Skeletal muscle cell (primary cell): ENCODE data around the gene DNAH3.
"Not testable (repeated sequence)": the region's sequence is repeated elsewhere in the genome, so short reads cannot be mapped to it uniquely, and the experiment has no call there.

Experiments used
- DNase-seq: peaks from one replicate; pipeline ENCODE4 v3.0.0-alpha.2; 2010; ENCODE audit warnings: low read depth
- H3K4me3 ChIP-seq: 2 replicates; pipeline ENCODE4 v1.5.1; 2011; ENCODE audit warnings: low read depth, mild to moderate bottlenecking, control low read depth, low read length, moderate library complexity

Gene DNAH3

DNA sequence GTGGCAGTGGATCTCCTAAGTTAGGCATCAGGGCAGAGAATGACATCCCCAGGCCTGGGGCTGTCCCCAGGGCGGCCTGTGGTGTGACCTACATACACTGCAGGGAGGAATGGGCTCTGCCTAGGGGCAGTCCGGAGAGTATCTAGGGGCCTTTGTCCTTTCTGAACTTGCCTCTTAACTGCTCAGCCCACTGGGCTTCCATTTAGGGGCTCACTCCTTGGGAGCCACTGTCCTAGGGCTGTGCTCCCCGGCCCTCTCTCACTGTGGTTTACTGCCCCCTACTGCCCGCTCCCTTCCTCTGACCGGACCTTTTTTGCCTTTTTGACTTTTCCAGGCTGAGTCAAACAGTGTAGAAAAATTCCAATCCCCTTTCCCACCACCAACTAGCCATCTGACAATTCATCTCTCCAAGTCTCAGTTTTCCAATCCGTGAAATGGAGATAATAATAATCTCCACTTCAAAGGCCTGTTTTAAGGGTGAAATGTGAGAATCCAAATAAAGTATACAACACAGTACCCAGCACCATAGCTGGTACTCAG lies 66.8 kb downstream of the DNAH3 start:
- no peak for DNase-seq
- H3K4me3 ChIP-seq = no peak overlapping the region

DNA sequence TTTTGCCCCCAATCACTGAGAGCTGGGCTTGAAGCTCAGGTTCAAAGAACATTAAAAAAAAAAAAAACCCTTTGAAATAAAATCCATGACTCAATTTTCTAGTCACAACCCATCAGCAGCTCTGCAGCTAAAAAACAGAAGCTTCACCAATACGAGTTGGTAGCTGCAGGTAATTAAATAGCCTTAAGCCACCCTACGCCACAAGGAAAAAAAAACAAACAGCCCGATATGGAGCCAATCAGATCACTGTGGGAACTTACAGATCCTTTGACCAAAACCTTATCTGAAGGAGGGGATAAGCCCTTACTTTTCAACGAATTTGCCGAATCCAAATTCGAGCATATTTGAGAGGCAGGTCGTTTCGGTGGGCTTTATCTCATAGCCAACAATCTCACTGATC lies 69.3 kb downstream of the DNAH3 start:
- no peak overlapping the region for H3K4me3 ChIP-seq
- no peak for DNase-seq

DNA sequence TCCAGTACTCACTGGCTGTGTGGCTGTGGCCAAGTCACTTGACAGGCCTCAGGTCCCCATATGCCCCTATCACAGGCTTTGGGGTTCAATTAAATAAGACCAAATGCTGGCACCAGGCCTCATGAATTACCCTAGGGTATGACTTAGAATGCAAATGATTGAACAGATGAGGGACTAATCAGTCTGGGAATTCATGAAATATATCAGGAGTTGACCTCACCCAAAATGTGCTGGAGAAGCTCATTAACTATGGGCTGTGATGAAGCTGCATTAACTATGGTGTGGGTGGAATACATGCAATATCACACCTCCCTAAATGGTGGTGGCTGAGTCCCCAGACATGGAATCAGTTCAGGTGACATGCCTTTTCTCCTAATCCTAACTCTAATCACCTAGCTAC lies 72.1 kb downstream of the DNAH3 start:
- H3K4me3 ChIP-seq = no peak overlapping the region
- no peak for DNase-seq

DNA sequence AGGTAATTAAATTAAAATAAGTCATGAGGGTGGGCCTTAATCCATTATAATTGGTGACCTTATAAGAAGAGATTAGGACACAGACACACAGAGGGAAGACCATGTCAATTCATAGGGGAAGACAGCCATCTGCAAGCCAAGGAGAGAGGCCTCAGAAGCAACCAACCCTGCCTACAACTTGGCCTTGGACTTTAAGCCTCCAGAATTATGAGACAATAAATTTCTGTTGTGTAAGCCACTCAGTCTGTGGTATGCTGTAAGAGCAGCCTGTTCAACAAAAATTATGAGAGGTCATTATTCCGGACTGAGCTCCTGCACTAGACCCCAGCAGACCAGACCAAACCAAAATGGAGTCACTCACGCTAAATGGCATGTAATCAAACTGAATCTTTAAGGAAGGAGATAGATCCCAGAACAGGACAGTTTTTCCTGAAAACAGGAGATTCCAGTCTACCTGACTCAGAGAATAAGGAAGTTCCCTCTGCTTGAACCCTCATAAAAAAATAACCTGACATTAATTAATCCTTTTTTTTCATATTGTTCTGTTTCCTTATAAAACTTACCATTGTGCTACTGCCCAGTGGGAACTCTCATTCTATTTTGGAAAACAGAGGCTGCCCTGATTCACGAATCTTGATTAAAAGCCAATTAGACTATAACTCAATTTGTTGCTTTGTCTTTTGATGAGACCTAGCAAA lies 74.3 kb downstream of the DNAH3 start:
- DNase-seq = no peak
- no peak overlapping the region for H3K4me3 ChIP-seq

DNA sequence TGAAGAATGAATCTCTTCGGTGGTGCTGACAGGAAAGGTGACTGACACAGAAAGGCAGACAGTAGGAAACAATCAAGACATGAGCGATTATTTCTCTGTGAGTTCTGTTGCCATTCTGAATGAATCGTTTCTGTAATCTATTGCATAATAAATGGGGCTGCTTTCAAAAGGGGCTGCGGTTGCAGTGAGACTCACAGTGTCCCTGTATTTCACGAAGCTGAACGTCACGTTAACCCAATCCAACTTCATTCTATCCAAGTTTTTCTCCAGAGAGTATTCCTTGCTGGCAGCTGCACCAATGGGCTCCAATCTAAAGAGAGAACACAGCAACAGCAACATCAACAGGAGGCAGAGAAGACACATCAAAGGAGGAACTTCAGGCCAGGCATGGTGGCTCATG lies 75.4 kb downstream of the DNAH3 start:
- DNase-seq = no peak
- H3K4me3 ChIP-seq = no peak overlapping the region

DNA sequence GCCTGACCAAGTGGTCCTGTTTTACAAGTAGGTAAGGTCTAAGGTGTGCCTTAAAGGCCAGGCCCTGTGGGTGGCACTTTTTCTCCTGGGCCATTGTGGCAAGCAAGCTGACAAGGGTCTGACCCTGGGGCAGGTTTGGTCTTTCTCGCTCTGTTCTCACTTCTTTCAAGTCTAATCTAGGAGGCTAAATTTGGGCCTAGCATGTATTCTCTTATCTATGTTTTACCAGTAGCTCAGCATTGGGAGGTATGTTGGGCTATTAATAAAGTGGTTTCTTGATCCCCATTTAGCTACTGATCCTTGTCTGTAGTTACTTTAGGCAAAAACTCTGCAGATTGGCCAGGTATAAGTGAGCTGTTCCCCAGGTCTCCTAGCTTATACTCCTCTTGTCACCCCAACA lies 77.7 kb downstream of the DNAH3 start:
- no peak overlapping the region for H3K4me3 ChIP-seq
- no peak for DNase-seq

DNA sequence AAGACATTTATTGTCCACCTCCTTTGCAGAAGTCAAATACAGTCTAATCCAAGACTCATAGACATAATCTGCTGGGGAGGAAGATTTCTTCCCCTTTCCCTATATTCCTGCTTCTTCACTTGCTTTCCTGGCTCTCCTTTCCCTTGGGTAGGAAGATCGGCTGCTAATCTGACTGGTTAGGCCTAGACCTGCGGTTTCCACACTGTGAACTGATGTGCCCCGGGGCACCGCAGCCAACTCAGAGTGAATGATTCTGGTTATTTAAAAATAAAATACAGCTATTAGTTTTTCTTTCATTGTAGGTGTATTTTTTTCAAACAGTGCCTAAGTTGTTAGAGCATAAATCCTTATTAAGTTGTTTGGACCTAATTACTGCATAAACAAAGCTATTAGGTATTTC lies 78.9 kb downstream of the DNAH3 start:
- no peak for DNase-seq

DNA sequence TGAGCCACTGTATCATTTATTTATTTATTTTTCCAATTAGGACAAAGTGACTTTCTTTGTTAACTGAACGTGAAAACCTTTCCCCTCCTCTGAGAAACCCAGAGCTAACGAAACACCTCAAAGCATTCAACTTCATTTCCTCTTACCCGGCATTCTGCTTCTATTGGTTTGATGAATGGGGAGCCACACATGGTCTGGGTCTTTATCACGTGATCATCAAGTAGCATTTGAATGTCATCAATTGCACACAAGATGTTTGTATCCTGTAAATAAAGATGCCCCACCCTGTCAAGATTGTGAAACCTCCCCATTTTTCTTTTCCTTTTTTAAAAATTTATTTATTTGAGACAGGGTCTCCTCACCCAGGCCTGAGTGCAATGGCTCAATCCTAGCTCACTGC lies 80.1 kb downstream of the DNAH3 start:
- H3K4me3 ChIP-seq = no peak overlapping the region
- DNase-seq = no peak

More for the DNA sequence above, 78.9 kb downstream of the DNAH3 start:
- no peak overlapping the region for H3K4me3 ChIP-seq

DNA sequence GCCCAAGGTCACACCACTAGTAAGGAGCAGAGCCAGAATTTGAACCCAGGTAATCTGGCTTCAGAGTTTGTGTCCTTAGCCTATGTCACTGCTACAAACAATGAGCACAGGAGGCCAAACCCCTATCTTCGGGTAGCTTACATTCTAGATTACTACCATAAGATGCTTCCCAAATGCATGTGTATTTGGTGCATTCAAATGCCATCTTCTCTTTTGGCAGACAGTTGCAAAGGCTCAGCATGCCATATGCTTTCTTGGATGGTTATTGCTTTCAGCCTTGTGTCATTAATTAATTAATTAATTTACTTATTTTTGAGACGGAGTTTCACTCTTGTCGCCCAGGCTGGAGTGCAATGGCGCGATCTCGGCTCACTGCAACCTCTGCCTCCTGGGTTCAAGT lies 80.7 kb downstream of the DNAH3 start:
- no peak overlapping the region for H3K4me3 ChIP-seq
- DNase-seq = no peak

DNA sequence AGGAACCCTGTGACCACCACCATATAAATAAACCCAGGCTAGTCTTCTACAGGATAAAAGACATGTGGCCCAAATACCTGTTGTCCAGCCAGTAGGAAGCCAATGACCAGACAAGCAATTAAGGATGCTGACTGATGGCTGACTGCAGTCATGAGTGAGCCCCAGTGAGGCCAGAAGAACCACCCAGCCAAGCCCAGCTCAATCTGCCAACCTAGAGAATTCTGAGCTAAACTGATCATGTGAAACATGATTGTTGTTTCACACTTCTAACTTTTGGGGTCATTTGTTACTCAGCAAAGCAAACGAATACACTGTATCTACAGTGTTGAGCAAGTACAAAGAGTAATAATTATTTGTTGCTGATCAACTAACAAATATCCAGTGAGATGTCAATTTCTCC lies 86.4 kb downstream of the DNAH3 start:
- H3K4me3 ChIP-seq = no peak overlapping the region
- no peak for DNase-seq

DNA sequence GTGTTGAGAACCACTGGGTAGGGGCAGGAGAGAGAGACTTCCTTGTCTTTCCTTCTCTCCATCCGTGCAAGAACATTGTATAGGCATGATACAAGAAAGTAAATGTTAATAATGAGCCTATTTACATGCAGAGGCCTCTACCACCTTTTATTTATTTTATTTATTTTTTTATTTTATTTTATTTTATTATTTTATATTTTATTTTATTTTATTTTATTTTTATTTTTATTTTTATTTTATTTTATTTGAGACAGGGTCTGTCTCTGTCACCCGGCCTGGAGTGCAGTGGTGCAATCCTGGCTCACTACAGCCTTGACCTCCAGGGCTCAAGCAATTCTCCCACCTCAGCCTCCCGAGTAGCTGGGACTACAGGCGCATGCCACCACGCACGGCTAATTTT lies 87.3 kb downstream of the DNAH3 start:
- not testable (repeated sequence) for H3K4me3 ChIP-seq, DNase-seq

DNA sequence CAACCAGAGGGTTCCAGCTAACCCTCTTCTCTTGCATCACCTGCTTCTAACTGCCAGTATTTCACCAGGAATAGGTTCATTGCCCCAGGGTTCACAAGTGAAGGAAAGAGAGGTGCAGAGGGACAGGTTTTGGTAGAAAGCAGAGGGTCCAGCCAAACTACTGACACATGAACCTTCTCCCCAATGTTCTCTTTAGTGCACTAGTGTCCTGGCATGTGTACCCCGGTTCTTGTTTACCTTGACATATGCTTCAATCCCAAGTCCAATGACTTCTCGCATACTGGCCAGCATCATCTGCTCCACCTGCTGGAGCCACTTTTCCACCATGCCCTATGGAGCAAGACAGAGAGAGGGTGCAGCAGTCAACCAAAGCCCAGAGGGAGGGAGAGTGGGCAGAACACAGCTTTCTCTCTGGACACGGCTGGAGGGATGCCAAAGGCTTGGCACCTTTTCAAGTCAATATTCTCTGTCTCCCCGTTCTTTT lies 90.6 kb downstream of the DNAH3 start:
- DNase-seq = no peak
- H3K4me3 ChIP-seq = no peak overlapping the region

DNA sequence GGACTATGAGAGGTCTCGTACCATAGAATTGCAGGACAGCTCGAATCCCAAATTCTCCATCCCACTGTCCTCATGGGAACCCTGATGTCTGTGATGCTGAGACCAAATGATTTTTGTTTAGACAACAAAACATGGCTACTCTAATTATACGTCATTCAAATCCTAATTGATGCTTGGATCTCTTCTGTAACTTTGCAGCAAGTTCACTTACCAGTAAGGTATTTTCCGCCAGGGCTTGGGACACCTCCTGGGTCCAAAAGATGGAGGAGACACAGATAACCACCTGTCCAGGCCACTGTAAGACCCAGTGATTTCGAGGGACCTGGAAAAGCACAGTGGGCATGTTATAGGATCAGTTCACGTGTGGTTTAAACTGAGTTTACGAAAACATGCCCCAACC lies 92.8 kb downstream of the DNAH3 start:
- no peak overlapping the region for H3K4me3 ChIP-seq
- DNase-seq = no peak

DNA sequence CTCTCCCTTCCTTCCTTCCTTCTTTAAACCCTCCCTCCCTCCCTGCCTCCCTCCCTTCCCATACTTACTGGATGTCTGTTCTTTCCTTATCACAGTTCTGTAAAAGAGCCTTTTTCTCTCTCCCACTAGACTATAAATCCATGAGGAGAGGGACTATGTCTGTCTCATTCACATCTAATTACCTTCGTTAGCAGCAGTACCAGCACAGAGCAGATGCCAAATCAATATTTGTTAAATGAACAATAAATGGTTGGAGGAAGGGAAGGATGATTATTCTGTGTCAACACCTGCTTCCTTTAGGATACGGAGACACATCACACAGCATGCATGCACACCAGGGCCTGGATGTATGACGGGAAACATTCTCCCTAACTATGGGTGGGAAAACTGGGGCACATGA lies 94.2 kb downstream of the DNAH3 start:
- H3K4me3 ChIP-seq = no peak overlapping the region
- no peak for DNase-seq

DNA sequence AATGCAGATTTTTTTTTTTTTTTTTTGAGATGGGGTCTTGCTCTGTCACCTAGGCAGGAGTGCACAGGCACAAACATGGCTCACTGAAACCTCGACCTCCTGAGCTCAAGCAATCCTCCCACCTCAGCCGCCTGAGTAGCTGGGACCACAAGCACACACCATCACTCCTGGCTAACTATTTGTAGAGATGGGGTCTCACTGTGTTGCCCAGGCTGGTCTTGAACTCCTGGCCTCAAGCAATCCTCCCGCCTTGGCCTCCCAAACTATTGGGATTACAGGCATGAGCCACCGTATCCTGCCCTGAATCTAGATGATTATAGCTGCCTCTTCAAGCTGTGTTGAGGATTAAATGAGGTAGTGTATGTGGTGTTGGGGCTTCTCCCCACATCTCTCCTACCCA lies 94.9 kb downstream of the DNAH3 start:
- not testable (repeated sequence) for DNase-seq, H3K4me3 ChIP-seq

DNA sequence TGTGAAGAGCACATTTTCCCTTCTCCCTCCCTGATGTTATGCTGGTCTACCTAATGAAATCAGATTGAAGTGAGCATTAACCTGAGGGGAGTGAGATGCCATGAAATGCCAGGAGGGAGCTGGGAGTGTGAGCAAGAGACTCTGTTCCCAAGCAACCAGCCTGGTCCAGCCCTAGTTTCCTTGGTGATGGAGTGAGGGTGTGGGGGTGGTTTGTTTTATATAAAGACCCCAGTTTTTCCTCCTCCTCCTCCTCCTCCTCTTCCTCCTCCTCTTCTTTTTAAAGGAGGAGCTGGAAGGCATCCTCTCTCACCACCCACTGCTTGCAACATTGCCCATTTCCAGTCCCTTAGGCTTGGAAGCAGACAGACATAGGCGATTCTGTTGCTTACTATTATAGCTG lies 97.1 kb downstream of the DNAH3 start:
- DNase-seq = no peak
- H3K4me3 ChIP-seq = no peak overlapping the region

DNA sequence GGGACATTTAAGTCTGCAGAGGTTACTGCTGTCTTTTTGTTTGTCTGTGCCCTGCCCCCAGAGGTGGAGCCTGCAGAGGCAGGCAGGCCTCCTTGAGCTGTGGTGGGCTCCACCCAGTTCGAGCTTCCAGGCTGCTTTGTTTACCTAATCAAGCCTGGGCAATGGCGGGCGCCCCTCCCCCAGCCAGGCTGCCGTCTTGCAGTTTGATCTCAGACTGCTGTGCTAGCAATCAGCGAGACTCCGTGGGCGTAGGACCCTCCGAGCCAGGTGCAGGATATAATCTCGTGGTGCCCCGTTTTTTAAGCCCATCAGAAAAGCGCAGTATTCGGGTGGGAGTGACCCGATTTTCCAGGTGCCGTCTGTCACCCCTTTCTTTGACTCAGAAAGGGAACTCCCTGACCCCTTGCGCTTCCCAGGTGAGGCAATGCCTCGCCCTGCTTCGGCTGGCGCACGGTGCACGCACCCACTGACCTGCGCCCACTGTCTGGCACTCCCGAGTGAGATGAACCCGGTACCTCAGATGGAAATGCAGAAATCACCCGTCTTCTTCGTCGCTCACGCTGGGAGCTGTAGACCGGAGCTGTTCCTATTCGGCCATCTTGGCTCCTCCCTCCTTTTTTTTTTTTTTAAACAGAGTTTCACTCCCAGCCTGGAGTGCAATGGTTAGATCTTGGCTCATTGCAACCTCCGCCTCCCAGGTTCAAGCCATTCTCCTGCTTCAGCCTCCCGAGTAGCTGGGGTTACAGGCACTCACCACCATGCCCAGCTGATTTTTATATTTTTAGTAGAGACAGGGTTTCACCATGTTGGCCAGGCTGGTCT lies 102.3 kb downstream of the DNAH3 start:
- not testable (repeated sequence) for H3K4me3 ChIP-seq, DNase-seq

DNA sequence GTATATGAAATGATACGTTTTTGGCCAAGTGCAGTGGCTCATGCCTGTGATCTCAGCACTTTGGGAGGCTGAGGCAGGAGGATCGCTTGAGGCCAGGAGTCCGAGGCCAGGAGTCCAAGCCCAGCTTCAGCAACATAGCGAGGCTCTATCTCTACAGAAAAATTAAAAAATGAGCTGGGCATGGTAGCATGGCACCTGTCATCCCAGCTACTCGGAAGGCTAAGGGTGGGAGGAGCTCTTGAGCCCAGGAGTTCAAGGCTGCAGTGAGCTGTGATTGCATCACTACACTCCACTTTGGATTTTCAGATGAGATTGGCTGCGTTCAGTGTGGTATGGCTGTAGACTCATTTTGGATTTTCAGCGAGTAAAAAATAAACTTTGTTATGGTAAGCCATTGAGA lies 112.4 kb downstream of the DNAH3 start:
- DNase-seq = no peak
- H3K4me3 ChIP-seq = no peak overlapping the region

DNA sequence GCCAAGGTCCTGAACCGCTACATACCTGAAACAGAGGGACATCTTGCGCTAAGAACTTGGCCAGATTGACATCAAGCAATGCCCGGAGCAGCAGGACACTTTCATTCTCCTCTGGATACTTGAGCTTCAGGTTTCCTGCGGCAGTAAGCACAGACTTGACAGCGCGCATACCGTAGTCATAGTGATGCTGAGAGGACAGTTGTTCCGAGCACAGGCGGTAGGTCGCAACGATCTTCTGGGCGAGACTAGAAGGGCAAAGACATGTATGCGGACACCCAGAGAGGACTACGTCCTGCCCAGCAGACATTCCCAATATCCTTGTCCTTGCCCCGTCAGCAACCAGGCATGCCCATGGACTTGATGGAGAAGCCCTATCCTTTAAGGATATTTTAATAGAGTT lies 112.9 kb downstream of the DNAH3 start:
- no peak for DNase-seq
- no peak overlapping the region for H3K4me3 ChIP-seq

DNA sequence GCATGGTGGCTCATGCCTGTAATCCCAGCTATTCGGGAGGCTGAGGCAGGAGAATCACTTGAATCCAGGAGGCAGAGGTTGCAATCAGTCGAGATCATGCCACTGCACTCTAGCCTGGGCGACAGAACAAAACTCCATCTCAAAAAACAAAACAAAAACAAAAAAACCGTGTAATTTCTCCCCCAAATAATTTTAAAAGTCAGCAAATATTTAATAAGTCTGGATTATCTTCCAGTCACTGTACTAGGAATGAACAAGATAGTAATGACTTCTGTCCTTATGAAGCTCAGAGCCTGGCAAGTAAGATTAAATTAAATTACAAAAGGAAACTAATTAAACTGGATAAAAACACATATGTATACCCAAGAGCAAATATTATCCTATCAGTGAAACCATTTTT lies 113.5 kb downstream of the DNAH3 start:
- no peak for DNase-seq
- H3K4me3 ChIP-seq = no peak overlapping the region

DNA sequence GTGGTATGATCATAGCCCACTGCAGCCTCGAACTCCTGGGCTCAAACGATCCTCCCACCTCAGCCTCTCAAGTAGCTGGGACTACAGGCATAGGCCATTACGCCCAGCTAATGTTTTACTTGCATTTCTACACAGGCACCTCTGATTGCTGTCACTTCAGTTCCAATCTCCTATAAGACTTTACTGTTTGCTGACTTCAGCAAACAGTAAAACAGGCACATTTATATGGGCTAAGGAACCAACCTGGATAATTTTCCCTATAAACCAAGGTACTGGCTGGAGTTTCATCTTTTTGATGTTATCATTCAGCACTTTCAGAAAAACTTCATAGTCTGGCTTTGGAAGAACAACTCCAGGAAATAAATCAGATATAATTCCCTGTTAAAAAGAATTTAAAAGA lies 114.2 kb downstream of the DNAH3 start:
- no peak for DNase-seq
- no peak overlapping the region for H3K4me3 ChIP-seq
